Body of pancreas (tissue), 4 donors: ENCODE results near the gene ZNF341. TPM values are rescaled to one million over a fixed set of nuclear protein-coding genes. Genes with fewer than 3 reads are reported as not detected.

Source experiments
- ATAC-seq: fragments of 150-250 bp; one replicate; pipeline ENCODE4 v1.9.1; 2016
- DNase-seq, 4 donors: peaks; one replicate each; pipeline ENCODE4 v3.0.0-alpha.2; 2019
- H3K27ac ChIP-seq, 4 donors: fragments of 200-600 bp; sonication (generic); 1 replicate in 3 of 4; 2 replicates in 1 of 4; pipeline versions ENCODE4 v1.5.1 to v1.6.1; 2016 to 2019; ENCODE audit warnings: mild to moderate bottlenecking in 1 of 4, mixed read lengths in 1 of 4, moderate library complexity in 1 of 4
- H3K27me3 ChIP-seq, 2 donors: fragments of 200-600 bp; sonication (generic); one replicate each; pipeline ENCODE4 v1.6.0; 2016; ENCODE audit warnings: mild to moderate bottlenecking in 1 of 2
- H3K36me3 ChIP-seq, 2 donors: fragments of 200-600 bp; sonication (generic); replicated peaks in 1 of 2; 2 replicates each; pipeline ENCODE4 v1.5.1; 2016; ENCODE audit warnings: low read depth in 2 of 2; ENCODE audit not compliant: insufficient read depth in 1 of 2
- H3K4me1 ChIP-seq: fragments of 200-600 bp; sonication (generic); one replicate; pipeline ENCODE4 v1.6.0; 2016
- H3K4me3 ChIP-seq, 2 donors: fragments of 200-600 bp; sonication (generic); 1 replicate in 1 of 2; 2 replicates in 1 of 2; pipeline ENCODE4 v1.5.1; 2016 to 2019
- H3K9me3 ChIP-seq, 3 donors: fragments of 200-600 bp; sonication (generic); 1 replicate in 2 of 3; 2 replicates in 1 of 3; pipeline ENCODE4 v1.5.1; 2016
- CTCF ChIP-seq, 7 experiments: fragments of 450-650 bp in 4 of 7; fragments of 200-600 bp in 3 of 7; sonication (generic) in 3 of 7; IDR thresholded peaks; one replicate each; pipeline ENCODE4 v1.5.1; 2016 to 2019; ENCODE audit warnings: antibody characterized with exemption in 7 of 7
- POLR2A ChIP-seq, 3 donors: fragments of 450-650 bp; IDR thresholded peaks; one replicate each; pipeline ENCODE4 v1.6.1; 2016; ENCODE audit warnings: antibody characterized with exemption in 3 of 3, mild to moderate bottlenecking in 2 of 3
- WGBS, 2 donors: methylation state at CpG; one replicate each; pipeline ENCODE4 v1.1.5; 2017; 5-methylcytosine and 5-hydroxymethylcytosine counted together
- intact Hi-C: fragments of 100-400 bp; cut with DNase I; formaldehyde crosslinking; loops from one replicate; pipeline ENCODE4 v1.15.1; 2023
- total RNA-seq, 2 donors: library from RNA; depleted of rRNA; stranded (reverse); fragments of >200 nt; gene quantifications; one replicate each; pipeline ENCODE4 v1.1.0, GENCODE V29; 2016

ZNF341 gene
- total RNA-seq, 2 donors from 2014 or later: 0.33 to 0.78 TPM

- 25 to 26% methylated on average over 9 of the region's 9 CpGs for WGBS, 2 donors
- no peaks in the 10 kb centered on the region for H3K27me3 ChIP-seq
- TF ChIP-seq CTCF (IDR thresholded peaks at IDR 0.05) (no peak), POLR2A (IDR thresholded peaks at IDR 0.05) (peak in 2 of 3 donors; percentile 30 to 33)
- no peaks in the 10 kb centered on the region for H3K36me3 ChIP-seq
- H3K4me3 ChIP-seq: no peak overlapping the region
- H3K9me3 ChIP-seq: no peaks in the 10 kb centered on the region
- peak overlapping the region; percentile 76 to 87 (median 82) for H3K27ac ChIP-seq
- ATAC-seq (peak; percentile 96), DNase-seq (peak; percentile 79 to 92 (median 90))
- intact Hi-C loops: no loop called here
- peaks cover 43% of the 10 kb centered on the region for H3K4me1 ChIP-seq
These were observed 64.6 kb downstream of the ZNF341 start for GRCh38 chr20:33796263-33796906.

GRCh38 chr20:33796907-33797544 lies 65.2 kb downstream of the ZNF341 start:
- intact Hi-C loops: no loop called here
- Histone ChIP-seq H3K4me3 (no peak overlapping the region), H3K27ac (peak overlapping the region; percentile 76 to 87 (median 82)), H3K4me1 (peaks cover 43% of the 10 kb centered on the region), H3K36me3 (no peaks in the 10 kb centered on the region), H3K27me3 (no peaks in the 10 kb centered on the region), H3K9me3 (no peaks in the 10 kb centered on the region)
- 55 to 61% methylated on average over 5 of the region's 5 CpGs for WGBS, 2 donors
- ATAC-seq (peak; percentile 59), DNase-seq (no peak)
- TF ChIP-seq POLR2A (IDR thresholded peaks at IDR 0.05): no peak
- TF ChIP-seq CTCF (IDR thresholded peaks at IDR 0.05): no peak

GRCh38 chr20:33798444-33798843 lies 66.6 kb downstream of the ZNF341 start:
- Histone ChIP-seq H3K9me3 (no peaks in the 10 kb centered on the region), H3K27me3 (no peaks in the 10 kb centered on the region), H3K27ac (no peak overlapping the region), H3K4me1 (peaks cover 35% of the 10 kb centered on the region), H3K36me3 (no peaks in the 10 kb centered on the region), H3K4me3 (no peak overlapping the region)
- intact Hi-C loops: no loop called here
- no peak for ATAC-seq
- DNase-seq: no peak
- TF ChIP-seq POLR2A (IDR thresholded peaks at IDR 0.05) (no peak), CTCF (IDR thresholded peaks at IDR 0.05) (no peak)
- WGBS, 2 donors: 90 to 96% methylated on average over 4 of the region's 4 CpGs

GRCh38 chr20:33803921-33804337 lies 72.1 kb downstream of the ZNF341 start:
- no peak for TF ChIP-seq CTCF (IDR thresholded peaks at IDR 0.05)
- ATAC-seq (no peak), DNase-seq (no peak)
- Histone ChIP-seq H3K36me3 (no peaks in the 10 kb centered on the region), H3K27ac (no peak overlapping the region), H3K4me1 (no peaks in the 10 kb centered on the region), H3K27me3 (no peaks in the 10 kb centered on the region), H3K4me3 (no peak overlapping the region), H3K9me3 (no peaks in the 10 kb centered on the region)
- 74 to 78% methylated on average over 2 of the region's 2 CpGs for WGBS, 2 donors
- intact Hi-C loops: no loop called here

- no peaks in the 10 kb centered on the region for H3K27me3 ChIP-seq
- H3K36me3 ChIP-seq: no peaks in the 10 kb centered on the region
- ATAC-seq (no peak), DNase-seq (no peak)
- H3K4me1 ChIP-seq: peaks cover 15% of the 10 kb centered on the region
- 88 to 91% methylated on average over 2 to 3 of the region's 3 CpGs for WGBS, 2 donors
- H3K27ac ChIP-seq: no peak overlapping the region
- H3K9me3 ChIP-seq: no peaks in the 10 kb centered on the region
- intact Hi-C loops: no loop called here
- no peak overlapping the region for H3K4me3 ChIP-seq
- TF ChIP-seq CTCF (IDR thresholded peaks at IDR 0.05) (no peak), POLR2A (IDR thresholded peaks at IDR 0.05) (no peak)
These were observed 76.6 kb downstream of the ZNF341 start for GRCh38 chr20:33808388-33808787.
